ENCODE results near the gene USH2A.

DNA sequence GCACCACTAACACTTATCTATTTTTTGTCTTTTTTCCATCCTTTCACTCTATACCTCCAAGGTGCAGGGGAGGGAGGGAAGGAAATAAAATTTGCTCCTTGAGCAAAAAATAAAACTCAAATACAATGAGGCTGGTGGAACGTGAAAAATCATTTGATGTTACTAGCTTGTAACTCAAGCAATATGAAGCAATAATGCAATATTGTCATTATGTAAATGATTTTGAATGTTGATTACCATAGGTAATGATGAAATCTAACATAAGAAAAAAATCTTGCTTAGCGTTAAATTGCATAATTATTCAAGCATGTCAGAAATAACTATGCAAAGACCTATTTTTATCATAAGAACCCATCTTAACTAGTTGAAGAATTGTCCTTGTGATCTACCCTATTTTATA lies 578.5 kb downstream of the USH2A start:
- TF ChIP-seq, protein P1, sequence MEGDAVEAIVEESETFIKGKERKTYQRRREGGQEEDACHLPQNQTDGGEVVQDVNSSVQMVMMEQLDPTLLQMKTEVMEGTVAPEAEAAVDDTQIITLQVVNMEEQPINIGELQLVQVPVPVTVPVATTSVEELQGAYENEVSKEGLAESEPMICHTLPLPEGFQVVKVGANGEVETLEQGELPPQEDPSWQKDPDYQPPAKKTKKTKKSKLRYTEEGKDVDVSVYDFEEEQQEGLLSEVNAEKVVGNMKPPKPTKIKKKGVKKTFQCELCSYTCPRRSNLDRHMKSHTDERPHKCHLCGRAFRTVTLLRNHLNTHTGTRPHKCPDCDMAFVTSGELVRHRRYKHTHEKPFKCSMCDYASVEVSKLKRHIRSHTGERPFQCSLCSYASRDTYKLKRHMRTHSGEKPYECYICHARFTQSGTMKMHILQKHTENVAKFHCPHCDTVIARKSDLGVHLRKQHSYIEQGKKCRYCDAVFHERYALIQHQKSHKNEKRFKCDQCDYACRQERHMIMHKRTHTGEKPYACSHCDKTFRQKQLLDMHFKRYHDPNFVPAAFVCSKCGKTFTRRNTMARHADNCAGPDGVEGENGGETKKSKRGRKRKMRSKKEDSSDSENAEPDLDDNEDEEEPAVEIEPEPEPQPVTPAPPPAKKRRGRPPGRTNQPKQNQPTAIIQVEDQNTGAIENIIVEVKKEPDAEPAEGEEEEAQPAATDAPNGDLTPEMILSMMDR (IDR thresholded peaks at IDR 0.05): no peak
- no peak for TF ChIP-seq POLR2AphosphoS5 (IDR thresholded peaks at IDR 0.05)
- TF ChIP-seq EP300 (IDR thresholded peaks at IDR 0.05; ENCODE audit: low read depth): no peak

Measured in transverse colon (tissue), 4 donors.